ENCODE data around the gene STX3.

Gene STX3

GRCh38 chr11:59760771-59761170 lies 5.6 kb downstream of the STX3 start:
- H3K9ac ChIP-seq (ENCODE audit: low read depth, low read length): no peak overlapping the region
- H3K36me3 ChIP-seq (ENCODE audit: insufficient read depth, low read length): peaks cover 13% of the 10 kb centered on the region
- H3K4me2 ChIP-seq (ENCODE audit: low read length): no peak overlapping the region
- H3K4me3 ChIP-seq (ENCODE audit: low read length): no peak overlapping the region
- no peaks in the 10 kb centered on the region for H3K9me3 ChIP-seq (replicated peaks; ENCODE audit: low read length)
- peaks cover 14% of the 10 kb centered on the region for H3K4me1 ChIP-seq (ENCODE audit: control insufficient read depth, insufficient read depth, low read length)
- no peaks in the 10 kb centered on the region for H3K27me3 ChIP-seq (ENCODE audit: control insufficient read depth, insufficient read depth, low read length)

GRCh38 chr11:59761993-59762392 lies 6.8 kb downstream of the STX3 start:
- Histone ChIP-seq H3K4me1 (ENCODE audit: control insufficient read depth, insufficient read depth, low read length) (peaks cover 3% of the 10 kb centered on the region), H3K36me3 (ENCODE audit: insufficient read depth, low read length) (peaks cover 13% of the 10 kb centered on the region), H3K27me3 (ENCODE audit: control insufficient read depth, insufficient read depth, low read length) (no peaks in the 10 kb centered on the region), H3K9ac (ENCODE audit: low read depth, low read length) (no peak overlapping the region), H3K4me2 (ENCODE audit: low read length) (no peak overlapping the region), H3K4me3 (ENCODE audit: low read length) (no peak overlapping the region), H3K9me3 (replicated peaks; ENCODE audit: low read length) (no peaks in the 10 kb centered on the region)

GRCh38 chr11:59765068-59765735 lies 10.0 kb downstream of the STX3 start:
- Histone ChIP-seq H3K36me3 (ENCODE audit: insufficient read depth, low read length) (peaks cover 13% of the 10 kb centered on the region), H3K4me3 (ENCODE audit: low read length) (no peak overlapping the region), H3K27me3 (ENCODE audit: control insufficient read depth, insufficient read depth, low read length) (no peaks in the 10 kb centered on the region), H3K9ac (ENCODE audit: low read depth, low read length) (no peak overlapping the region), H3K9me3 (replicated peaks; ENCODE audit: low read length) (no peaks in the 10 kb centered on the region), H3K4me2 (ENCODE audit: low read length) (no peak overlapping the region), H3K4me1 (ENCODE audit: control insufficient read depth, insufficient read depth, low read length) (no peaks in the 10 kb centered on the region)

DNA sequence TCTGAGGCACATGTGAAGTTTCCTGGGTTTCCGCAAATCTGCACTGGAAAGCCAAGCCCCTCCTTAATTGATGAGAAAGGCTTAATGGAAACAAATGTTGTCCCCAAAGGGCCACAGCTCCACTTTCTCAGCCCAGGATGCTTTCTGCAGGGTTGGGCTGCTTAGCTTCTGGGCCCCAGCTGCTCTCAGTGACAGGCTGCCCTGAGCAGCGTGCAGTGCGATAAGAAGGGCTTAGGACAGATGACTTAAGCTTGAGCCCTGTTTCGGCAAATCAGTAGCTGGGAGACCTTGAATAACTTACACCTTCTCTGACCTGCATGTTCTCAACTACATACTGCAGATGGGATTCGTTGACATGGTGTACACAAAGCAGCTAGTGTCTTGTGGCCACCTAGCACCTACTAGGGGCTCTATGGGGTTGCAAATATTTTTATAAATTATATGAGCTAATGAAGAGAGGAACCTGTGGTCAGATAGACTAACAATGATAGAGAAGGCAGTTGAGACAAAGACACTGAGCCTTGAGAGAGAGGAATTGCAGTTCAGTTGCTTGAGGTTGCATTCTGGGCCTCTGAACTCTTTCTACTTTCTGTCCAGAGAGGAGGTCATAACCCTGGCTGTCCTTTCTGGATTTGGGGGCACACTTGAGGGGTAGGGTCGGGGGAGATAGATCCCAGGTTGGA lies 11.5 kb downstream of the STX3 start:
- H3K4me3 ChIP-seq (ENCODE audit: low read length): no peak overlapping the region

GRCh38 chr11:59767225-59767611 lies 12.0 kb downstream of the STX3 start:
- Histone ChIP-seq H3K4me1 (ENCODE audit: control insufficient read depth, insufficient read depth, low read length) (no peaks in the 10 kb centered on the region), H3K27me3 (ENCODE audit: control insufficient read depth, insufficient read depth, low read length) (no peaks in the 10 kb centered on the region)

More for the DNA sequence above, 11.5 kb downstream of the STX3 start:
- peaks cover 5% of the 10 kb centered on the region for H3K36me3 ChIP-seq (ENCODE audit: insufficient read depth, low read length)
- no peaks in the 10 kb centered on the region for H3K9me3 ChIP-seq (replicated peaks; ENCODE audit: low read length)
- H3K9ac ChIP-seq (ENCODE audit: low read depth, low read length): no peak overlapping the region
- no peaks in the 10 kb centered on the region for H3K27me3 ChIP-seq (ENCODE audit: control insufficient read depth, insufficient read depth, low read length)
- H3K4me1 ChIP-seq (ENCODE audit: control insufficient read depth, insufficient read depth, low read length): no peaks in the 10 kb centered on the region
- H3K4me2 ChIP-seq (ENCODE audit: low read length): no peak overlapping the region

GRCh38 chr11:59769111-59769510 lies 13.9 kb downstream of the STX3 start:
- Histone ChIP-seq H3K9me3 (replicated peaks; ENCODE audit: low read length) (no peaks in the 10 kb centered on the region), H3K27me3 (ENCODE audit: control insufficient read depth, insufficient read depth, low read length) (no peaks in the 10 kb centered on the region), H3K36me3 (ENCODE audit: insufficient read depth, low read length) (peaks cover 5% of the 10 kb centered on the region), H3K4me1 (ENCODE audit: control insufficient read depth, insufficient read depth, low read length) (no peaks in the 10 kb centered on the region), H3K4me3 (ENCODE audit: low read length) (no peak overlapping the region), H3K9ac (ENCODE audit: low read depth, low read length) (no peak overlapping the region), H3K4me2 (ENCODE audit: low read length) (no peak overlapping the region)

More at GRCh38 chr11:59767225-59767611, 12.0 kb downstream of the STX3 start:
- H3K4me3 ChIP-seq (ENCODE audit: low read length): no peak overlapping the region
- no peak overlapping the region for H3K4me2 ChIP-seq (ENCODE audit: low read length)
- H3K9ac ChIP-seq (ENCODE audit: low read depth, low read length): no peak overlapping the region
- peaks cover 7% of the 10 kb centered on the region for H3K36me3 ChIP-seq (ENCODE audit: insufficient read depth, low read length)
- no peaks in the 10 kb centered on the region for H3K9me3 ChIP-seq (replicated peaks; ENCODE audit: low read length)

GRCh38 chr11:59769828-59770227 lies 14.7 kb downstream of the STX3 start:
- no peak overlapping the region for H3K9ac ChIP-seq (ENCODE audit: low read depth, low read length)
- no peaks in the 10 kb centered on the region for H3K9me3 ChIP-seq (replicated peaks; ENCODE audit: low read length)
- no peaks in the 10 kb centered on the region for H3K4me1 ChIP-seq (ENCODE audit: control insufficient read depth, insufficient read depth, low read length)

DNA sequence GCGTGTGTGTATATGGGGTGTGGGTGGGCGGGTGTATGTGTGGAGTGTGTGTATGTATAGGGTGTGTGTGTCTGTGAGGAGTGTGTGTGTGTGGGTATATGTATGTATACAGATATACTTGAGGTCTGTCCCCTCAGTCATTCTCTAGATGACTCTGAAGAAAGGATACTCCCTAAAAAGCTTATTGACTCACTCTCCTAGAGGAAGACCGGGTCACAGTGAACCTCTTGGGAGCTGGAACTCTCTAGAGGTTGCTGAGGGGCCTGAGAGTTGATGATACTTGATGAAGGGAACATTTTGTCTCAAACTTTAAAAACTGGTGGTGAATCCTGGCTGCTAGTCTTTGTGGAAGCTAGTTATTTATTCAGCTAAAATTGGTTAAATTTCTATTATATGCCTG lies 15.1 kb downstream of the STX3 start:
- no peaks in the 10 kb centered on the region for H3K9me3 ChIP-seq (replicated peaks; ENCODE audit: low read length)
- H3K9ac ChIP-seq (ENCODE audit: low read depth, low read length): no peak overlapping the region
- H3K4me2 ChIP-seq (ENCODE audit: low read length): no peak overlapping the region
- peaks cover 10% of the 10 kb centered on the region for H3K36me3 ChIP-seq (ENCODE audit: insufficient read depth, low read length)
- no peaks in the 10 kb centered on the region for H3K27me3 ChIP-seq (ENCODE audit: control insufficient read depth, insufficient read depth, low read length)
- no peaks in the 10 kb centered on the region for H3K4me1 ChIP-seq (ENCODE audit: control insufficient read depth, insufficient read depth, low read length)
- H3K4me3 ChIP-seq (ENCODE audit: low read length): no peak overlapping the region

More at GRCh38 chr11:59769828-59770227, 14.7 kb downstream of the STX3 start:
- H3K4me3 ChIP-seq (ENCODE audit: low read length): no peak overlapping the region
- no peaks in the 10 kb centered on the region for H3K27me3 ChIP-seq (ENCODE audit: control insufficient read depth, insufficient read depth, low read length)
- peaks cover 5% of the 10 kb centered on the region for H3K36me3 ChIP-seq (ENCODE audit: insufficient read depth, low read length)
- H3K4me2 ChIP-seq (ENCODE audit: low read length): no peak overlapping the region

DNA sequence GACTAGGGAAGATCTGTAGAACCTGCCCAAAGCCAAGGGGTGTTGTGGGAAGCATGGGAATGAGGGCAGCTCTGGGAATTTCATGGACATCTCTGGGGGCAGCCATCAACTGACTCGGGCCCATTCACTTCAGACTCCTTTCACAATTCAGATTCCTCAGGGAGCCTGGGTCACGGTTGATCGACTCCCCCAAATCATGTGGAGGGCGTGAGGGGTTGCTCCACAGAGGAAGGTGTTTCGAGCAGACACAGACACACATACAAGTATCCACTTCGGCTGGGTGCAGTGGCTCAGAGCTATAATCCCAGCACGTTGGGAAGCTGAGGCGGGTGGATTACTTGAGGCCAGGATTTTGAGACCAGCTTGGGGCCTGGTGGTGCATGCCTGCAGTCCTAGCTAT lies 15.7 kb downstream of the STX3 start:
- no peaks in the 10 kb centered on the region for H3K27me3 ChIP-seq (ENCODE audit: control insufficient read depth, insufficient read depth, low read length)
- H3K9ac ChIP-seq (ENCODE audit: low read depth, low read length): no peak overlapping the region
- H3K9me3 ChIP-seq (replicated peaks; ENCODE audit: low read length): no peaks in the 10 kb centered on the region
- H3K4me3 ChIP-seq (ENCODE audit: low read length): no peak overlapping the region
- peaks cover 13% of the 10 kb centered on the region for H3K36me3 ChIP-seq (ENCODE audit: insufficient read depth, low read length)
- H3K4me2 ChIP-seq (ENCODE audit: low read length): no peak overlapping the region
- H3K4me1 ChIP-seq (ENCODE audit: control insufficient read depth, insufficient read depth, low read length): no peaks in the 10 kb centered on the region

DNA sequence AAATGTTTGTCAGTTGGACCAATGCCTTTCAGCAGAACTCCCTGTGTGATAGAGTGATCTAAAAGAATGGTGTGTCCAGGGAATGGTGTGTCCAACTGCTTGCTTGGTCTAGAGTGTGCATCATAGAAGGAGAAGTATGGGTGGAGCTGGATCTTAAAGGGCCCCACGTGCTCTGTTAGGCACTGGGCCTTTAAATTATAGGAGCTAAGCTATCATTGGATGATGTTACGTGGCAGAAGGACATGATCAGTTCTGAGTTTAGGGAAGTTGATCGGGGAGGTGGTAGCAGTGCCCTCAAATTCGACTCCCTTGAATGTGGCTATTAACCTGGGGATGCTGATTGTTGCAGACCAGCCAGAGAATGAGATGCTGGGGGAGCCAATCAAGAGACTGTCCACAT lies 16.4 kb downstream of the STX3 start:
- Histone ChIP-seq H3K27me3 (ENCODE audit: control insufficient read depth, insufficient read depth, low read length) (no peaks in the 10 kb centered on the region), H3K9ac (ENCODE audit: low read depth, low read length) (no peak overlapping the region), H3K4me2 (ENCODE audit: low read length) (no peak overlapping the region), H3K9me3 (replicated peaks; ENCODE audit: low read length) (no peaks in the 10 kb centered on the region), H3K4me3 (ENCODE audit: low read length) (no peak overlapping the region), H3K36me3 (ENCODE audit: insufficient read depth, low read length) (peaks cover 13% of the 10 kb centered on the region), H3K4me1 (ENCODE audit: control insufficient read depth, insufficient read depth, low read length) (peaks cover 5% of the 10 kb centered on the region)

GRCh38 chr11:59773083-59773440 lies 17.9 kb downstream of the STX3 start:
- Histone ChIP-seq H3K4me2 (ENCODE audit: low read length) (no peak overlapping the region), H3K27me3 (ENCODE audit: control insufficient read depth, insufficient read depth, low read length) (no peaks in the 10 kb centered on the region), H3K4me1 (ENCODE audit: control insufficient read depth, insufficient read depth, low read length) (peaks cover 7% of the 10 kb centered on the region), H3K9ac (ENCODE audit: low read depth, low read length) (no peak overlapping the region), H3K9me3 (replicated peaks; ENCODE audit: low read length) (no peaks in the 10 kb centered on the region), H3K36me3 (ENCODE audit: insufficient read depth, low read length) (peaks cover 13% of the 10 kb centered on the region), H3K4me3 (ENCODE audit: low read length) (no peak overlapping the region)

Data from skeletal muscle satellite cell (primary cell).